ENCODE measurements around the gene LARP6. TPM values are rescaled to one million over a fixed set of nuclear protein-coding genes. Genes with fewer than 3 reads are reported as not detected.
A peak's percentile ranks its signal among the peaks of the same experiment; 100 is the strongest.

Gene LARP6
- polyA plus RNA-seq, 2 of the 4 experiments (the other 2 are of a cell fraction) = 57.2 to 158 TPM

- no peak for TF ChIP-seq ATOH8 (CRISPR knock-in tag; IDR thresholded peaks at IDR 0.05; ENCODE audit: low read depth)
- no peak for TF ChIP-seq HOXA7 (CRISPR knock-in tag; IDR thresholded peaks at IDR 0.05)
- no peak for TF ChIP-seq RNF2 (IDR thresholded peaks at IDR 0.05; ENCODE audit: borderline replicate concordance, low read depth)
- TF ChIP-seq ZC3H11A (IDR thresholded peaks at IDR 0.05) = no peak
- no peak for TF ChIP-seq RCOR1 (IDR thresholded peaks at IDR 0.05; ENCODE audit: low read depth, low read length)
- TF ChIP-seq HDAC2 (IDR thresholded peaks at IDR 0.05) = no peak
- no peak for TF ChIP-seq CHD2 (IDR thresholded peaks at IDR 0.05; ENCODE audit: low read length, partially characterized antibody)
- TF ChIP-seq MAFK (IDR thresholded peaks at IDR 0.05; ENCODE audit: partially characterized antibody) = peak; percentile 21
- no peak for TF ChIP-seq CBX2 (IDR thresholded peaks at IDR 0.05; ENCODE audit: borderline replicate concordance, low read depth)
- TF ChIP-seq JUN (IDR thresholded peaks at IDR 0.05) = peak in 1 of 2 experiments; percentile 36; a peak in 2 of 5 replicates
- TF ChIP-seq MAX (IDR thresholded peaks at IDR 0.05) = peak; percentile 68
- TF ChIP-seq USF2 (IDR thresholded peaks at IDR 0.05) = no peak
- TF ChIP-seq NFE2L2 (conservative IDR thresholded peaks at IDR 0.05; ENCODE audit: low read length) = no peak
- no peak for TF ChIP-seq SREBF2 (IDR thresholded peaks at IDR 0.05)
- no peak for TF ChIP-seq RARB (CRISPR knock-in tag; IDR thresholded peaks at IDR 0.05)
- TF ChIP-seq CTCF (IDR thresholded peaks at IDR 0.05) = no peak
- TF ChIP-seq GATA3 (IDR thresholded peaks at IDR 0.05; ENCODE audit: borderline replicate concordance) = peak; percentile 91; the same call in 1 of the 2 replicates
- TF ChIP-seq JUNB (IDR thresholded peaks at IDR 0.05) = peak; percentile 79
- TF ChIP-seq NR3C1 (IDR thresholded peaks at IDR 0.05) = no peak
- no peak for TF ChIP-seq FOXS1 (CRISPR knock-in tag; IDR thresholded peaks at IDR 0.05)
- no peak for TF ChIP-seq SMC3 (IDR thresholded peaks at IDR 0.05)
- no peak for TF ChIP-seq ESRRA (IDR thresholded peaks at IDR 0.05; ENCODE audit: borderline replicate concordance, low read length)
- no peak for TF ChIP-seq PHF8 (IDR thresholded peaks at IDR 0.05; ENCODE audit: borderline replicate concordance, low read depth)
- no peak for TF ChIP-seq HOXB13 (CRISPR knock-in tag; IDR thresholded peaks at IDR 0.05; ENCODE audit: low read depth)
- TF ChIP-seq FOSB (CRISPR knock-in tag; IDR thresholded peaks at IDR 0.05) = no peak
- TF ChIP-seq TFCP2L1 (CRISPR knock-in tag; IDR thresholded peaks at IDR 0.05) = no peak
- no peak for TF ChIP-seq TP53 (CRISPR knock-in tag; IDR thresholded peaks at IDR 0.05)
- no peak for TF ChIP-seq CBX8 (IDR thresholded peaks at IDR 0.05)
- no peak for TF ChIP-seq MYC (IDR thresholded peaks at IDR 0.05; ENCODE audit: borderline replicate concordance, low read length)
- TF ChIP-seq HMGXB4 (CRISPR knock-in tag; IDR thresholded peaks at IDR 0.05; ENCODE audit: borderline replicate concordance) = no peak
- TF ChIP-seq FOSL2 (IDR thresholded peaks at IDR 0.05) = peak; percentile 79
- peak; percentile 82 for TF ChIP-seq FOSL2 (CRISPR knock-in tag; IDR thresholded peaks at IDR 0.05)
- TF ChIP-seq MAZ (IDR thresholded peaks at IDR 0.05; ENCODE audit: borderline replicate concordance, low read depth, low read length) = no peak
- 0 out of 2 replicates have a peak, but pooled peaks have one; percentile 16 for TF ChIP-seq RFX5 (IDR thresholded peaks at IDR 0.05)
Measured at GRCh38 chr15:70792171-70792573, 61.8 kb downstream of the LARP6 start (continued).
